Neural cell (in vitro differentiated cells): ENCODE measurements around the gene USP32. TPM values are rescaled to one million over a fixed set of nuclear protein-coding genes. Genes with fewer than 3 reads are reported as not detected.

Source experiments
- H2AFZ ChIP-seq: fragments of 200-600, 300-800 bp; sonication (generic), shearing (Covaris generic); 2 replicates; pipeline ENCODE4 v1.6.0; 2014; ENCODE audit warnings: low read depth, mild to moderate bottlenecking, antibody characterized with exemption, low read length, moderate library complexity
- H3F3A ChIP-seq: fragments of 200-600 bp; shearing (Covaris generic); 2 replicates; pipeline ENCODE4 v1.6.1; 2016; ENCODE audit warnings: mild to moderate bottlenecking, moderate library complexity, mixed read lengths, antibody characterized with exemption, low read length; ENCODE audit not compliant: insufficient read depth, poor library complexity, severe bottlenecking
- H3K27ac ChIP-seq: fragments of 200-600, 300-800 bp; sonication (generic), shearing (Covaris generic); 2 replicates; pipeline ENCODE4 v1.5.1; 2014; ENCODE audit warnings: mild to moderate bottlenecking, low read length, moderate library complexity
- H3K27me3 ChIP-seq: fragments of 300-800, 200-600 bp; sonication (generic), shearing (Covaris generic); 2 replicates; pipeline ENCODE4 v1.6.0; 2014; ENCODE audit warnings: mild to moderate bottlenecking, low read depth, low read length, moderate library complexity; ENCODE audit not compliant: insufficient read depth
- H3K36me3 ChIP-seq: fragments of 300-800, 200-600 bp; sonication (generic), shearing (Covaris generic); 2 replicates; pipeline ENCODE4 v1.5.1; 2014; ENCODE audit warnings: mild to moderate bottlenecking, antibody characterized with exemption, low read length, moderate library complexity; ENCODE audit not compliant: insufficient read depth
- H3K4me2 ChIP-seq: fragments of 300-800, 200-600 bp; sonication (generic), shearing (Covaris generic); 2 replicates; pipeline ENCODE4 v1.6.0; 2014; ENCODE audit warnings: mild to moderate bottlenecking, low read length
- H3K4me3 ChIP-seq: fragments of 300-800, 200-600 bp; sonication (generic), shearing (Covaris generic); 2 replicates; pipeline ENCODE4 v1.5.1; 2014; ENCODE audit warnings: mild to moderate bottlenecking, low read length, moderate library complexity
- H3K79me2 ChIP-seq: fragments of 200-600 bp; shearing (Covaris generic); replicated peaks from 2 replicates; pipeline ENCODE4 v1.6.0; 2014; ENCODE audit warnings: mild to moderate bottlenecking, low read length, moderate library complexity; ENCODE audit not compliant: insufficient read depth
- H3K9ac ChIP-seq: fragments of 300-800, 200-600 bp; sonication (generic), shearing (Covaris generic); 2 replicates; pipeline ENCODE4 v1.6.1; 2016; ENCODE audit warnings: mild to moderate bottlenecking, low read length, mixed read lengths
- H3K9me2 ChIP-seq: fragments of 200-600 bp; shearing (Covaris generic); 2 replicates; pipeline ENCODE4 v1.6.1; 2016; ENCODE audit warnings: mild to moderate bottlenecking, low read length, mixed read lengths; ENCODE audit not compliant: insufficient read depth
- H3K9me3 ChIP-seq: fragments of 200-600, 300-800 bp; sonication (generic), shearing (Covaris generic); 2 replicates; pipeline ENCODE4 v1.6.1; 2016; ENCODE audit warnings: mild to moderate bottlenecking, mixed run types, low read length, moderate library complexity, mixed read lengths
- H4K20me1 ChIP-seq: fragments of 200-600 bp; shearing (Covaris generic); 2 replicates; pipeline ENCODE4 v1.6.1; 2016; ENCODE audit warnings: mild to moderate bottlenecking, mixed run types; ENCODE audit not compliant: insufficient read depth
- CTCF ChIP-seq: fragments of 450-650 bp; IDR thresholded peaks from 2 replicates; pipeline ENCODE4 v1.5.1; 2014; ENCODE audit warnings: antibody characterized with exemption, mild to moderate bottlenecking, moderate library complexity; ENCODE audit not compliant: poor library complexity, severe bottlenecking
- EP300 ChIP-seq: fragments of 450-650 bp; conservative IDR thresholded peaks from 2 replicates; pipeline ENCODE4 v1.6.1; 2014; ENCODE audit warnings: antibody characterized with exemption, mild to moderate bottlenecking, moderate library complexity; ENCODE audit not compliant: poor library complexity, severe bottlenecking
- EZH2 ChIP-seq: fragments of 200-600, 300-800 bp; shearing (Covaris generic), sonication (generic); IDR thresholded peaks from 2 replicates; pipeline ENCODE4 v1.6.1; 2014; ENCODE audit warnings: antibody characterized with exemption, low read length, borderline replicate concordance, mild to moderate bottlenecking; ENCODE audit not compliant: insufficient read depth, poor library complexity, severe bottlenecking
- MXI1 ChIP-seq: fragments of 450-650 bp; conservative IDR thresholded peaks from 2 replicates; pipeline ENCODE4 v1.6.1; 2014; ENCODE audit warnings: antibody characterized with exemption, mild to moderate bottlenecking; ENCODE audit not compliant: poor library complexity, severe bottlenecking
- POLR2AphosphoS5 ChIP-seq: IDR thresholded peaks from 2 replicates; pipeline ENCODE4 v1.6.1; 2012
- RAD21 ChIP-seq: fragments of 450-650 bp; conservative IDR thresholded peaks from 2 replicates; pipeline ENCODE4 v1.6.1; 2014; ENCODE audit warnings: antibody characterized with exemption, mild to moderate bottlenecking, moderate library complexity
- REST ChIP-seq: IDR thresholded peaks from 2 replicates; pipeline ENCODE4 v1.6.1; 2012; ENCODE audit warnings: borderline replicate concordance
- SMC3 ChIP-seq: fragments of 450-650 bp; conservative IDR thresholded peaks from 2 replicates; pipeline ENCODE4 v1.6.1; 2014; ENCODE audit warnings: antibody characterized with exemption, mild to moderate bottlenecking, moderate library complexity; ENCODE audit not compliant: poor library complexity
- TAF1 ChIP-seq: IDR thresholded peaks from 2 replicates; pipeline ENCODE4 v1.6.1; 2012; ENCODE audit warnings: low read depth
- polyA plus RNA-seq: library from polyadenylated mRNA; depleted of rRNA; stranded (reverse); fragments of >200 nt; gene quantifications from 2 replicates; pipeline ENCODE4 v1.2.3, GENCODE V29; 2014

USP32 gene
- polyA plus RNA-seq, 1 donor from 2014 or later, result 25.7 TPM

GRCh38 chr17:60403962-60404361 is 12.0 kb upstream of the USP32 start:
- Histone ChIP-seq H3K9me3 (no peaks in the 10 kb centered on the region), H4K20me1 (no peaks in the 10 kb centered on the region), H3K9ac (no peak overlapping the region), H2AFZ (no peak overlapping the region), H3K4me2 (no peak overlapping the region), H3F3A (no peaks in the 10 kb centered on the region), H3K4me3 (no peak overlapping the region), H3K79me2 (no peaks in the 10 kb centered on the region), H3K9me2 (no peaks in the 10 kb centered on the region), H3K27ac (no peak overlapping the region), H3K36me3 (no peaks in the 10 kb centered on the region), H3K27me3 (no peaks in the 10 kb centered on the region)
- TF ChIP-seq POLR2AphosphoS5 (no peak), RAD21 (no peak), EP300 (no peak), EZH2 (no peak), CTCF (no peak), REST (no peak), SMC3 (no peak), TAF1 (no peak), MXI1 (no peak)

GRCh38 chr17:60403523-60403810 is 11.5 kb upstream of the USP32 start:
- no peaks in the 10 kb centered on the region for H3K36me3 ChIP-seq
- no peak overlapping the region for H2AFZ ChIP-seq
- H3K9ac ChIP-seq, result no peak overlapping the region
- H3K27ac ChIP-seq, result no peak overlapping the region
- no peaks in the 10 kb centered on the region for H3F3A ChIP-seq
- no peak overlapping the region for H3K4me3 ChIP-seq
- H4K20me1 ChIP-seq, result no peaks in the 10 kb centered on the region
- H3K9me2 ChIP-seq, result no peaks in the 10 kb centered on the region
- H3K27me3 ChIP-seq, result no peaks in the 10 kb centered on the region
- no peaks in the 10 kb centered on the region for H3K79me2 ChIP-seq
- no peak overlapping the region for H3K4me2 ChIP-seq
- TF ChIP-seq MXI1, result no peak
- TF ChIP-seq EP300, result no peak
- TF ChIP-seq REST, result no peak
- TF ChIP-seq RAD21, result no peak
- no peak for TF ChIP-seq TAF1
- TF ChIP-seq POLR2AphosphoS5, result no peak
- TF ChIP-seq SMC3, result no peak
- no peak for TF ChIP-seq EZH2
- TF ChIP-seq CTCF, result no peak
- H3K9me3 ChIP-seq, result no peaks in the 10 kb centered on the region
